RWPE2 (cell line): ENCODE results near the gene PTEN.

ENCODE experiments used
- ATAC-seq: fragments of 200-7000 bp; cut with Tn5 transposase; 3 replicates; pipeline ENCODE4 v1.9.1; 2021; ENCODE audit warnings: low read depth
- DNase-seq: peaks from one replicate; pipeline ENCODE4 v3.0.0-alpha.2; 2020; ENCODE audit warnings: low spot score
- H3K27ac ChIP-seq: fragments of 450-650 bp; 2 replicates; pipeline ENCODE4 v1.5.1; 2017; ENCODE audit warnings: mild to moderate bottlenecking; ENCODE audit not compliant: poor library complexity, severe bottlenecking
- H3K27me3 ChIP-seq: fragments of 250-450 bp; sonication (Bioruptor Pico); 2 replicates; pipeline ENCODE4 v1.5.1; 2021; ENCODE audit warnings: mild to moderate bottlenecking, moderate library complexity; ENCODE audit not compliant: insufficient read depth, poor library complexity, severe bottlenecking
- H3K36me3 ChIP-seq: fragments of 250-450 bp; sonication (Bioruptor Pico); 2 replicates; pipeline ENCODE4 v1.5.1; 2020; ENCODE audit warnings: low read depth, mild to moderate bottlenecking, moderate library complexity
- H3K4me1 ChIP-seq: fragments of 250-450 bp; sonication (Bioruptor Pico); 2 replicates; pipeline ENCODE4 v1.5.1; 2021; ENCODE audit warnings: mild to moderate bottlenecking, moderate library complexity; ENCODE audit not compliant: insufficient read depth, poor library complexity, severe bottlenecking
- H3K4me3 ChIP-seq: fragments of 250-450 bp; sonication (Bioruptor Pico); 2 replicates; pipeline ENCODE4 v1.5.1; 2021; ENCODE audit warnings: mild to moderate bottlenecking, moderate library complexity; ENCODE audit not compliant: severe bottlenecking
- H3K9me3 ChIP-seq: fragments of 250-450 bp; sonication (Bioruptor Pico); 2 replicates; pipeline ENCODE4 v1.5.1; 2021; ENCODE audit warnings: mild to moderate bottlenecking, moderate library complexity; ENCODE audit not compliant: severe bottlenecking
- CTCF ChIP-seq: fragments of 450-650 bp; IDR thresholded peaks from one replicate; pipeline ENCODE4 v1.5.1; 2017; ENCODE audit warnings: mild to moderate bottlenecking, moderate library complexity; ENCODE audit not compliant: poor library complexity, severe bottlenecking

PTEN gene

GRCh38 chr10:87842220-87842641 is 21.2 kb upstream of the PTEN start:
- DNase-seq (peak; percentile 81), ATAC-seq (peak; percentile 95)
- Histone ChIP-seq H3K27ac (peak overlapping the region; percentile 48), H3K4me3 (no peak overlapping the region), H3K4me1 (peaks cover 39% of the 10 kb centered on the region), H3K9me3 (no peaks in the 10 kb centered on the region), H3K36me3 (no peaks in the 10 kb centered on the region), H3K27me3 (no peaks in the 10 kb centered on the region)
- TF ChIP-seq CTCF: no peak

GRCh38 chr10:87842776-87843497 is 20.5 kb upstream of the PTEN start:
- no peaks in the 10 kb centered on the region for H3K9me3 ChIP-seq
- no peaks in the 10 kb centered on the region for H3K36me3 ChIP-seq
- H3K27ac ChIP-seq: peak overlapping the region; percentile 48
- no peak for TF ChIP-seq CTCF
- no peak for DNase-seq
- H3K4me1 ChIP-seq: peaks cover 46% of the 10 kb centered on the region
- no peaks in the 10 kb centered on the region for H3K27me3 ChIP-seq
- no peak overlapping the region for H3K4me3 ChIP-seq
- ATAC-seq: peak; percentile 33; the same call in 2 of the 3 replicates

DNA sequence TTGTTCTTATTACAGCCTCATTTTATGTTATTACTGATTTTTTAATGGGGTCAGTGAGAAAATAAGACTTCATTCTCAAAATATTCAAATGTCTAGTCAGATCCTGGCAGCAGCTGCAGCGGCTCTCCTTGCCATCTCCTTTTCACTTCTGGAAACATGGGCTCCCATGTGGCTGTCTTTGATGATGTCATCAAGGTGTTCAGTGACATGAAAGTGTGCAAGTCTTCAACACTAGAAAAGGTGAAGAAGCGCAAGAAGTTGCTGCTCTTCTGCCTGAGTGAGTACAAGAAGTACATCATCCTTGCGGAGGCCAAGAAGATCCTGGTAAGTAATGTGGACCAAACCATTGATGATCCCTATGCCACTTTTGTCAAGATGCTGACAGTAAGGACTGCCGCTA is 19.7 kb upstream of the PTEN start:
- TF ChIP-seq CTCF: no peak
- DNase-seq: no peak

GRCh38 chr10:87844837-87845623 is 18.4 kb upstream of the PTEN start:
- Histone ChIP-seq H3K4me3 (no peak overlapping the region), H3K27me3 (no peaks in the 10 kb centered on the region), H3K9me3 (no peaks in the 10 kb centered on the region), H3K27ac (peak overlapping the region; percentile 48), H3K36me3 (no peaks in the 10 kb centered on the region), H3K4me1 (peaks cover 46% of the 10 kb centered on the region)
- DNase-seq (no peak), ATAC-seq (peak; percentile 64)
- TF ChIP-seq CTCF: no peak

More for the DNA sequence above, 19.7 kb upstream of the PTEN start:
- H3K4me3 ChIP-seq: no peak overlapping the region
- no peaks in the 10 kb centered on the region for H3K9me3 ChIP-seq
- H3K27me3 ChIP-seq: no peaks in the 10 kb centered on the region
- no peaks in the 10 kb centered on the region for H3K36me3 ChIP-seq
- H3K27ac ChIP-seq: peak overlapping the region; percentile 48
- ATAC-seq: no peak
- peaks cover 46% of the 10 kb centered on the region for H3K4me1 ChIP-seq
